HG03432 (cell line): ENCODE results near the gene ZNF135.

ENCODE experiments used
- ATAC-seq: cut with Tn5 transposase; IDR thresholded peaks from one replicate; pipeline ENCODE4 v1.9.1; 2021; ENCODE audit warnings: mild to moderate bottlenecking, moderate library complexity; ENCODE audit not compliant: unreplicated experiment

Gene ZNF135

DNA sequence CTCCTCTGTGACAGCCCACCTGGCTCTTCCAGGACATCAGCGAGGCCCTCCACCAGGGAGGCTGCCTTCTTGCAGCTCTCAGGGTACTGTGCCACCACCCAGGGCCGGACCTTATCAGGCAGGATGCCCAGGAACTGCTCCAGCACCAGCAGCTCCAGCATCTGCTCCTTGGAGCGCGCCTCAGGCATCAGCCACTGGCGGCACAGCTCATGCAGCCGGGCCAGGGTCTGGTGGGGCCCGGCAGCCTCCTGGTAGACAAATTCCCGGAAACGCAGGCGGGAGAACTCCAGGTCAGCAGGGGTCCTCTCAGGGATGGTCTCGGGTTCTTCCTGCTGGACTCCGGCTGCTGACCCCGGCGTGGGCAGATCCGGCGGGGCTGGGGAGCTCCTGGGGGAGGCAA is 30.8 kb downstream of the ZNF135 start:
- ATAC-seq: no peak

DNA sequence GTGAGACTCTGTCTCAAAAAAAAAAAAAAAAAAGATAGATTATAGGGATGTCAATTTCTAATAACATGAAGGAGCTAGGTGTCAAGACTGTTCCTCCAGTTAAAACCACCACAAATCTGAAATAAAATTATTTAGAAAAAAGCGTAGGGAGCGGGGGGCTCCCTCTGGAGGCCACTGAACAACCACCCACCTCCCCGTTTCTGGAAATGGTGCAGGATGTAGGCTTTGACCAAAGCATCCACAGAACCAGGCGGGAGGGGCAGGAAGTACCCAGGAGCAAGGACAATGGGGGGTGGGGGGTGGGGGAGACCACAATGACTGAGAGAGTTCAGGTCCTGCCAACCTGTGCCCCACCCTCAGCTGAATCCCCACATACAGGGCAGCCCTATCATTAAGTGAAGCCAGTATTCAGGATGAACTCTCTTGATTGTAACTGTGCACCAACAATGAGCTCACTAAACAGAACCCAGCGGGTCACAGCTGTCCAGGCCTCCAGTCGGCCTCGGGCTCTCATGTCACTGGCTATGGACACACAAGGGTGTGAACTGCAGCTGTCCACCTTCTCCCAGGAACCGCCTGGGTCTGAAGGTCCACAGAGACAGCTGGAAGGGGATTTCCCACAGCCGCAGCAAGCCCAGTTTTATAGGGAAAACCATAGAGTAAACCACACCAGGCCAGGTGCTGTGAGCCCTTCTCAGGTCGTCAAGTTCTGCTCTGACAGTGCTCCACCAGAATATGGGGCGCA is 32.3 kb downstream of the ZNF135 start:
- ATAC-seq: no peak

DNA sequence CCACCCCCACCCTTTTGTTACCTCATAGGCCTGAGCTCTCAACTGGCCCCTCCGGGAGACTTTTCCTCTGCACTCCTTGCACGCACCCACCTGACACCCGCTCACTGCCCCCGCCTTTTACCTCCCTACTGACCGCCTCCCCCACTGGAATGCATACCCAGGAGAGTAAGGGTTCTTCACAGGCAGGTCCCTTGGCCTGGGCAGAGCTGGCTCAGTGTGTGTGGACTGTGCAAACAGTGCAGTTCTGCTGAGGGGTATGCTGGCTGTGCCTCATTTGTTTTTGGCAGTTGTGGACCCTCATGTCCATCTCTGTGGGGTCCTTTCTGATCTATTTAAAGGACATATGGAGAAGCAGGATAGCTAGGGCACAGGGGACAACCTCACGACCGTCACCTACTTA is 34.0 kb downstream of the ZNF135 start:
- ATAC-seq: no peak

DNA sequence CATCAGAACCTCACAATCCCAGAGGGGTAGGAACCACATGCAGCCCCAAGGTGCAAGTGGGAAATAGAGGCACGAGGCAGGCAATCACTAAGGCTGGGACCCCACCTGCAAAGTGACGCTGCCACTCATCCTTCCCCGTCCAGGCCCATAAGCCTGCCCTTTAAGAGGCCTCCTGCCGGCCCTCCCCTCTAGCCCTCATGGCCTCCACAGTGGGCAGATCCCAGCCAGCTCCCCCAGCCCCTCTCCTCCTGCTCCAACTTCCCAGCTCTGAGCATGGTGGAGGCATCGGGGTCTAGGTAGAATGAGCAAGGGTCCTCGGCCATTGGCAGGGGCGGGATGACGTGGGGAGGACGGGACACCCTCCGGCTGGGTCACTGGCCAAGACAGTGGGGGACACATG is 36.2 kb downstream of the ZNF135 start:
- no peak for ATAC-seq

DNA sequence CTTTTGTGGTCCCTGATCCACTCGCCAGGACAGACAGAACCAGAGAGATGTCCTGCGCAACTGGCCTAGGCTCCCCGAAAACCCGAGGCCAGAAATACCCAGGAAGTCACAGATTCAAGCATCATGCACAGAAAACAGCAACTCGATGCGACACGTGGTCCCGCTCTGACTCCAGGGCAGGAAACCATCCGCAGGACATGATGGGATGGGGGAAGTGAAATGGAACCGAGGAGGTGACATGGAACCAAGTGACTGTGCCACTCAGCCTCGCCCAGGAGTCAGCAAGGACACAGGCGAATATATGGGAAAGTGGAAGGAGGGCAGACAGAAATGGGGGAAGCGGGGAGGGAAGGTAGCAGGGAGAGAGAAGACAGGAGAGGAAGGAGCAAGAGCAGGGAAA is 37.8 kb downstream of the ZNF135 start:
- no peak for ATAC-seq

DNA sequence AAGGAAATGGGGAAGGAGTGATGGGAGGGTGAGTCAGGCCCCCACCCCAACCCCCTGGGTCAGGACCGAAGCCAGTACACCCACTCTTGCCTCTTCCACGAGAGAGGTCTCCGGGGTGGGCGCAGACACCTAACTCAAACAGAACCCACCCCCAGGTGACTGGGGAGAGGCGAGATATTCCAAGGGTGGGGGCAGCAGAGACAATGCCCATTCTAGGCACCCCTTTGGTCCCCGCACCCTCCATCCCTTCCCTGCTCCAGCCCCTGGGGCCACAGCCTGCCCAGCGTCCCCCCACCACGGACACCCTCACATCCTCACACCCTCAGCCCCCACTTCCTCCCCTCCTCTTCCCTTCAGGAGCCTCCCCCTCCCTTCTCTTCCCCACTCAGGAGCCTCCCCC is 38.3 kb downstream of the ZNF135 start:
- no peak for ATAC-seq

DNA sequence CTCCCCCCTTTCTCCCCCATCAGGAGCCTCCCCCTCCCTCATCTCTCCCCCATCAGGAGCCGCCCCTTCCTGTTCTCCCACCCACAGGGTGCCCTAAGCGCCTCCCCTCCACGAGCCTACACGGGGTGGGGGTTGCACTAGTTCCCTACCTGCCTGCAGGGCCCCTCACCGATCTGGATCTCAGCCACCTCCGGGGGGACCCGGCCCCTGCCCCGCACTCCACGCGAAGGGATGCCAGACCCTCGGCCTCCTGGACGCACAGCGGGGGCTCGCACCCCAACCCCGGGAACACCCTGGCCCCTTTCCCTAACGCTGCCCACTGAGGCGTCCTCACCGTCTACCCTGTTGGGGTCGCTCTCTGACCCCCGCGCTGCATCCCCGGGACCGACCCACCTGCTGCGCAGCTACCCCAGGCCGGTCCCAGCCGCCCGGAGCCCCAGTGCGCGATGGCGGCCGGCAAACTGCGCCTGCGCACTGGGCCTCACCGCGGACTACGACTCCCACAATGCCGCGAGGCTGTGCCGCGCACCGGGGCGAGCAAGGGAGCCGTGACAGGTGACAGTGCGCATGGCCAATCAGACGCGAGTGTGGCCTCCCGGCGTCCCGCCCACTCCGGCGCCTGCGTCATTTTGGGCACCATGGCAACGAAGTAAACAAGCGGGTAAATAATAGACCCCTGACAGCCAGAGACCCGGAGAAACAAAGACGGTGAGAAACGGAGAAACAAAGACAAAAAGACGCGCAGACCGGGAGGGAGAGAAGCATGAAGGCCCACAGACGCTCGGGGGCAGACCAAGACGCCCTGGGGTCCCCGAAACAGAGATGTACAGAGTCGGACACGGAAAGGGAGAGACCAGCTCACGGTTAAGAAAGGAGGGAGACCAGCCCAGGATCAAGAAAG is 38.9 kb downstream of the ZNF135 start, which contains the start of gene ZSCAN18:
ZSCAN18 (minus strand) TSS at position 451 of the 901 bp plus-strand sequence. CDS start 7,964 bp downstream, outside the sequence.
- ATAC-seq: peak; percentile 89

DNA sequence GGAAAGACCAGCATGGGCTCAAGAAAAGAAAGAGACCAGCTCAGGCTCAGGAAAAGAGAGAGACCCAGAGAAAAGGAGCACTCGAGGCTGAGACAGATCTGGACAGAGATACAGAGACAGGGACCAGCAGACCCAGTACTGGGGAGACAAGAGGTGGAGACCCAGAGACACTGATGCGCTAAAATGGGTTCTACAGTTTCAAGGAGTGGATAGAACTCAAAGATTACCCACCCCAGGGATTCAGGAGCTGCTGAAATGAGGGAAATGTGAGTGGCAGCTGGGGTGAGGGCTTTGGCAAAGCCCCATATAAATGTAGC is 39.6 kb downstream of the ZNF135 start:
- no peak for ATAC-seq

DNA sequence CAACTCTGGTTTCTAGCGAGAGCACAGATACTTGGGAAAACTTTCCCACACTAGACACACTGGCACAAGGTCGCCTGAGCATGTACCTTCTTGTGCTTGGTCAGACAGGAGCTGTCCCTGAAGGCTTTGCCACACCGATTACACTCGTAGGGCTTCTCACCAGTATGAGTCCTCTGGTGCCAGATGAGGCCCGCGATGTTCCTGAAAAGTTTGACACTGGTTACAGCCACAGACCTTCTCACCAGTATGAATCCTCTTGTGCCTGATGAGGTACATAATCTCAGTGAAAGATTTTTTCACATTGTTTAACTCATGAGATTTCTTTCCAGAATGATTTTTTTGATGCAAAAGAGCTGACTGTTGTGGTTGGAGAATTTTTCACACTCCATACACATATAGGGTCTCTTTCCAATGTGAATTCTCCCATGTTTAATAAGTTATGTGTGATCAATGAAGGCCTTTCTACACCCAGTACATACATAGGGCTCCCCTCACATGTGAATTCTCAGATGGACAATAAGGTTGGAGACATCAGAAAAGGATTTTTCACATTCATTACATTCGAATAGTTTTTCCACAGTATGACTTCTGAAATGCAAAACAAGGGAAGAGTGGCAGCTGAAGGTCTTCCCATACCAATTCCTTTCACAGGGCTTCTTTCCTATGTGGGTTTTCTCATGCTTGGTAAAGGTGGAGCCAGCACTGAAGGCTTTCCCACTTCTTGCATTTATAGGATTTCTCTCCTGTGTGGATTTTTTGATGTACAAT is 48.9 kb downstream of the ZNF135 start:
- ATAC-seq: no peak

DNA sequence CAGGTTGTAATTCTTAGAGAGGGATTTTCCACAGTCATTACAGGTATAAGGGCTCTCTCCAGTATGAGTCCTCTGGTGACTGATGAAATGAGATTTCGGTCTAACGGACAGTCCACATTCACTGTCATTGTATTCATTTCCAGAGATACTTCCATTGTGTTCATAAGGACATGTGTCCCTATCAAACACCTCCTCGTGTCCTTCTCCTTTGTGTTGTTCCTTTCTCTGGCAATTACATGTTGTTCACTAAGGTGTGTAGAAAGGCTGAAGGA is 49.4 kb downstream of the ZNF135 start:
- ATAC-seq: no peak

DNA sequence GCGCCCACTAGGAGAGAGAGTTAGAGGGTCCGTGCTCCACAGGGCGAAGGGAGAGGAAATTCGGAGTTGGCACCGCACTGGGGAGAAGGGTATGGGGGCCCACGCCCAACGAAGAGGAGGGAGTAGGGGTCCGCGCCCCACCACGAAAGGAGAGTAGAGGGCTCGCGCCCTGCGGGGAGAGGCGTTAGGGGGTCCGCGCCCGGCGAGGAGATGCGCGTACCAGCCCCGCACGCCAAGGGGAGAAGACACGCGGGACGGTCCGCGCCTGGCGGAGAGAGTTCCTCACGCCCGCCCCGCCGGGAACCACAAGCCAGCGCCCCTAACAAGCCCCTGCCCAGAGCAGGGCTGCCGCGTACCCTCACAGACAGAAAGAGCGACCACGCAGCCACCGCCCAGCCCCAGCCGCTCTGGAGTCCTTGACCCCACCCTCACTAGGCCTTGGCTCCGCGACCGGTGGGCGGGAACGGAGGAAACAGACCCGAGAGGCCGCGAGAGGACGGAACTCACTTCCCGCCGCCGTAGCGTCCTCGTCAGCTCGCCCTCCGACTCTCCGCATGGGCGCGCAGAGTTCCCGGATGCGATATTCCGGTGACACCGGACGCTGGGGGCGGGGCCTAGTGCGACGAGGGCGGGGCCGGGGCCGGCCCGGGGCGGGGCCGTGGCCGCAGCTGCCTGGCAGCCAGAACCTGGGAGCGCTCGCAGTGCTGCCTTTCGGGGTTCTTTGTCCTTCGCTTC is 58.9 kb downstream of the ZNF135 start:
- no peak for ATAC-seq

DNA sequence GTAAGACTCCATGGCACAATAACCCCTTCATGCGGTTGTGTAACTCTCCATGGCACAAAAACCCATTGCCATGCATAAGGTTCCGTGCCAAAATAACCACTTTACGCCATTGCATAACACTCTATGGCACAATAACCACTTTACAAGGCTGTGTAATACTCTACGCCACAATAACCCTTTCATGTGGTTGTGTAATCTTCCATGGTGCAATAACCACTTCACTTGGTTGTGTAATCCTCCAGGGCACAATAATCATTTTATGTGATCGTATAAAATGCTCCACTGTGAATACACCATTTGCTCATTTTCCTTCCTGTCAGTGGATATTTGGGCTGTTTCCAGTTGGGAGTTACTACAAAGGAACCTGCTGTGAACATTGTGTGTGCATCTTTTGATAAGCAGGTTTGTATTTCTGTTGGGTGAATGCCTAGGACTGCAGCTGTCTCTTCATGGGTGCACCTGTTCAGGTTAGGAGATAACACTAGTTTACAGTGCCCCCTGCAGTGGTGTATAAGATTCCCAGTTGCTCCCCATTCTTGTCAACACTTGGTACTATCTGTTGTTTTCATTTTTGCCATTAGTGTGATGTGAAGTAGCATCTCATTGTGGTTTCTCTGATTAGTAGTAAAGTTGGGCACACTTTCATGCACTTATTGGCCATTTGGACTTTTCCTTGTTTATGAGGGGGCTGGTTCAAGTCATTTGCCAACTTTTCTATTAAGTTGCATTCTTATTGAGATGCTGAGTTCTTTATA is 60.1 kb downstream of the ZNF135 start:
- no peak for ATAC-seq
